Adipocyte (in vitro differentiated cells): ENCODE data around the gene CMTM4.
"Not testable (repeated sequence)": the region's sequence is repeated elsewhere in the genome, so short reads cannot be mapped to it uniquely, and the experiment has no call there.

Experiments used
- DNase-seq: peaks from one replicate; pipeline ENCODE4 v3.0.0-alpha.2; 2015; ENCODE audit warnings: low read depth
- H3K27me3 ChIP-seq: replicated peaks from 2 replicates; pipeline ENCODE4 v1.7.0; 2013; ENCODE audit warnings: mild to moderate bottlenecking, low read length, moderate library complexity; ENCODE audit not compliant: control insufficient read depth, insufficient read depth
- H3K36me3 ChIP-seq: 2 replicates; pipeline ENCODE4 v1.7.0; 2013; ENCODE audit warnings: low read length, mild to moderate bottlenecking, moderate library complexity; ENCODE audit not compliant: control insufficient read depth, insufficient read depth, severe bottlenecking
- H3K4me1 ChIP-seq: 2 replicates; pipeline ENCODE4 v1.7.0; 2013; ENCODE audit warnings: mild to moderate bottlenecking, low read length, moderate library complexity; ENCODE audit not compliant: control insufficient read depth, insufficient read depth
- H3K4me3 ChIP-seq: 2 replicates; pipeline ENCODE4 v1.7.0; 2013; ENCODE audit warnings: mild to moderate bottlenecking, low read length, moderate library complexity
- H3K9ac ChIP-seq: 2 replicates; pipeline ENCODE4 v1.7.0; 2013; ENCODE audit warnings: mild to moderate bottlenecking, low read length, moderate library complexity
- H3K9me3 ChIP-seq: 2 replicates; pipeline ENCODE4 v1.7.0; 2013; ENCODE audit warnings: mild to moderate bottlenecking, low read length, moderate library complexity; ENCODE audit not compliant: control insufficient read depth

CMTM4 gene

GRCh38 chr16:66636199-66636598, 60.3 kb downstream of the CMTM4 start:
- peaks cover 18% of the 10 kb centered on the region for H3K4me1 ChIP-seq
- H3K4me3 ChIP-seq, result no peak overlapping the region
- H3K27me3 ChIP-seq, result no peaks in the 10 kb centered on the region
- no peaks in the 10 kb centered on the region for H3K36me3 ChIP-seq
- DNase-seq, result no peak
- no peaks in the 10 kb centered on the region for H3K9me3 ChIP-seq
- H3K9ac ChIP-seq, result no peak overlapping the region

GRCh38 chr16:66635406-66635805, 61.1 kb downstream of the CMTM4 start:
- H3K4me1 ChIP-seq, result peaks cover 18% of the 10 kb centered on the region
- no peaks in the 10 kb centered on the region for H3K36me3 ChIP-seq

GRCh38 chr16:66634527-66635196, 61.9 kb downstream of the CMTM4 start:
- Histone ChIP-seq H3K27me3 (no peaks in the 10 kb centered on the region), H3K36me3 (no peaks in the 10 kb centered on the region), H3K4me1 (peaks cover 17% of the 10 kb centered on the region), H3K9me3 (no peaks in the 10 kb centered on the region), H3K9ac (no peak overlapping the region), H3K4me3 (no peak overlapping the region)
- no peak for DNase-seq

More at GRCh38 chr16:66635406-66635805, 61.1 kb downstream of the CMTM4 start:
- H3K4me3 ChIP-seq, result no peak overlapping the region
- H3K27me3 ChIP-seq, result no peaks in the 10 kb centered on the region
- no peak for DNase-seq
- H3K9me3 ChIP-seq, result no peaks in the 10 kb centered on the region
- H3K9ac ChIP-seq, result no peak overlapping the region

GRCh38 chr16:66631558-66631957, 65.0 kb downstream of the CMTM4 start:
- not testable (repeated sequence) for H3K9ac ChIP-seq, H3K4me1 ChIP-seq, H3K27me3 ChIP-seq, H3K9me3 ChIP-seq, DNase-seq, H3K36me3 ChIP-seq, H3K4me3 ChIP-seq

- H3K4me3 ChIP-seq, DNase-seq, H3K9me3 ChIP-seq, H3K4me1 ChIP-seq, H3K36me3 ChIP-seq, H3K27me3 ChIP-seq, H3K9ac ChIP-seq: not testable (repeated sequence)
These were observed 65.8 kb downstream of the CMTM4 start for GRCh38 chr16:66630561-66631260.

GRCh38 chr16:66629856-66630255, 66.7 kb downstream of the CMTM4 start:
- no peaks in the 10 kb centered on the region for H3K4me1 ChIP-seq
- H3K9me3 ChIP-seq, result no peaks in the 10 kb centered on the region
- no peak overlapping the region for H3K4me3 ChIP-seq
- H3K9ac ChIP-seq, result no peak overlapping the region
- no peaks in the 10 kb centered on the region for H3K36me3 ChIP-seq
- no peak for DNase-seq
- H3K27me3 ChIP-seq, result no peaks in the 10 kb centered on the region

GRCh38 chr16:66627611-66628378, 68.7 kb downstream of the CMTM4 start:
- DNase-seq, H3K27me3 ChIP-seq, H3K9ac ChIP-seq, H3K4me3 ChIP-seq, H3K9me3 ChIP-seq, H3K36me3 ChIP-seq: not testable (repeated sequence)
- peaks cover 16% of the 10 kb centered on the region for H3K4me1 ChIP-seq

GRCh38 chr16:66623755-66624154, 72.8 kb downstream of the CMTM4 start:
- Histone ChIP-seq H3K36me3 (no peaks in the 10 kb centered on the region), H3K9me3 (no peaks in the 10 kb centered on the region), H3K4me1 (peaks cover 54% of the 10 kb centered on the region), H3K27me3 (no peaks in the 10 kb centered on the region), H3K4me3 (no peak overlapping the region), H3K9ac (peak overlapping the region; percentile 60)
- no peak for DNase-seq

GRCh38 chr16:66622863-66623262, 73.7 kb downstream of the CMTM4 start:
- no peaks in the 10 kb centered on the region for H3K27me3 ChIP-seq
- no peak for DNase-seq
- no peaks in the 10 kb centered on the region for H3K36me3 ChIP-seq
- peaks cover 62% of the 10 kb centered on the region for H3K4me1 ChIP-seq
- H3K9ac ChIP-seq, result peak overlapping the region; percentile 3
- H3K4me3 ChIP-seq, result peak overlapping the region; percentile 18
- H3K9me3 ChIP-seq, result no peaks in the 10 kb centered on the region

- Histone ChIP-seq H3K36me3 (no peaks in the 10 kb centered on the region), H3K4me3 (no peak overlapping the region), H3K9ac (peak overlapping the region; percentile 9), H3K27me3 (no peaks in the 10 kb centered on the region), H3K9me3 (no peaks in the 10 kb centered on the region), H3K4me1 (peaks cover 70% of the 10 kb centered on the region)
- DNase-seq, result no peak
These were observed 74.6 kb downstream of the CMTM4 start for GRCh38 chr16:66621973-66622372.

GRCh38 chr16:66620429-66620795, 76.1 kb downstream of the CMTM4 start:
- DNase-seq, result no peak
- H3K9me3 ChIP-seq, result no peaks in the 10 kb centered on the region
- H3K4me3 ChIP-seq, result no peak overlapping the region
- no peaks in the 10 kb centered on the region for H3K27me3 ChIP-seq
- peaks cover 85% of the 10 kb centered on the region for H3K4me1 ChIP-seq
- H3K36me3 ChIP-seq, result no peaks in the 10 kb centered on the region
- peak overlapping the region; percentile 76 for H3K9ac ChIP-seq
